ENCODE data around the gene ARMCX6.
"Not testable (repeated sequence)": the region's sequence is repeated elsewhere in the genome, so short reads cannot be mapped to it uniquely, and the experiment has no call there.

The ARMCX6 gene

DNA sequence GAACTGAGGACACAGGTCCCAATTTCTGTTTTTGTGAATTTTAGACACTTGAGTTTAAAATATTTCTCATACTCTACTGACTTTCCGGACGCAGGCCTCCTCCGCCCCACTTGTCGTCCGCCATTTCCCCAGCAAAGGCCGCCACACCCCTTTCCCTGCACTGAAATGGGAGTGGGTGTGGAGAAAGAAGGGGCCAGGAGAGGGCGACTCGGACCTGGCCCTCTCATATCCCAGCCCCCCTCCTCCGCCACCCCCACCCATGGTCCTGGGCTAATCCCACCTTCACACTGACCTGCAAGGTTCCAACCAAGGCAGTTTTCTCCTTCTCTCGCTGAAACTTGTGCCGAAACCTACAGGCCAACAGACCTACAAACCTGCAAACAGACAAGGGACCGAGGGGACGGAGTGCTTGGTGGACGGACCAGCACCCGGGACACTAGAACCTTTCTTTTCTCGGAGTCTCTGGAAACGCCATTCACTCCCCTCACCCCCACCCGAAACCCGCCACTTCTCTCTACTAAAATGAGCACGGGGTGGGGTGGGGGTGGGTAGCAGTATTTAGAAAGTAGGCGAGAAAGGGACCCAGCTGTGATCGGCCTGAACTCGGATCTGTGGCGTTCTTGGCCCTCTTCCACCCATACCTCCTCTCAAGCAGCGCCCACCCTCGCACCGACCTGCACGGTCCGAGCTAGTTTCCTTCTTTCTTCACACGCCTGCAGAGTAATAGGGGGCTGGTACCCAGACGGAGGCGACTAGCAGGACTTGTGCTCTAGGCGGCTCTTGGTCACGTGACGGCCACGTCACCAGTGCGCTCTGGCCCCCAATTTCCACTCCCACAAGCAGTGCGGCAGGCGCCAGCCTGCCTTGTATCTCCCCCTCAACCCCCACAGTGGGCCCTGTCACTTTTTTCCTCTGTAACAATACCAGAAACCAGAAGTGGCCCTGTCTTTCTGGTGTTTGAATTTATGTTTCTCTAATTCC, at the start of gene ARMCX6:
Gene ARMCX6, minus strand, starts transcription at position 790 of the 981 bp plus-strand sequence. CDS start 1,380 bp downstream, outside the sequence.
- peak; percentile 63 for DNase-seq

DNA sequence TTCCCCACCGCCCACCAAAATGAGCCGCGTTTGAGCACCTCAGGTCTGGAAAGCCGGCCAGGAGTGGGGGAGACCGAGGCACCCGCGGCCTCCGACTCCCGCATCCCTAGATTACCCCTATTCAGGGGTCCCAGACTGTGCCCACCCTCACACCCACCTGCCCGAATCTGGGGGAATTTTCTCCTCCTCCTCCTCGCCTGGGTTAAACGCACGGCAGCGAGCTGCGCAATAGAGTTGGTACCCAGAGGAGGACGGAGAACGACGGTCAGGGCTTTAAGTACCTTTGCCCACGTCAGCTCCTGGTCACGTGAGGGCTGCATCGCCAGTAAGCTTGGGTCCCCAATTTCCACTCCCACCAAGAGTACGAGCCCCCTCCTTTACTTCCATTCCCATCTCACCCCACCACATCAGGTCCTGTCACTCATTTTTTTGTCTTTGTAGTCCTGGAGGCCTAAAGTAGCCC, 41.8 kb upstream of the ARMCX6 start, which contains the start of gene ARMCX2:
Gene ARMCX2, minus strand, starts transcription at position 250 of the 463 bp plus-strand sequence. CDS start 2,262 bp downstream, outside the sequence.
- no peak for DNase-seq

DNA sequence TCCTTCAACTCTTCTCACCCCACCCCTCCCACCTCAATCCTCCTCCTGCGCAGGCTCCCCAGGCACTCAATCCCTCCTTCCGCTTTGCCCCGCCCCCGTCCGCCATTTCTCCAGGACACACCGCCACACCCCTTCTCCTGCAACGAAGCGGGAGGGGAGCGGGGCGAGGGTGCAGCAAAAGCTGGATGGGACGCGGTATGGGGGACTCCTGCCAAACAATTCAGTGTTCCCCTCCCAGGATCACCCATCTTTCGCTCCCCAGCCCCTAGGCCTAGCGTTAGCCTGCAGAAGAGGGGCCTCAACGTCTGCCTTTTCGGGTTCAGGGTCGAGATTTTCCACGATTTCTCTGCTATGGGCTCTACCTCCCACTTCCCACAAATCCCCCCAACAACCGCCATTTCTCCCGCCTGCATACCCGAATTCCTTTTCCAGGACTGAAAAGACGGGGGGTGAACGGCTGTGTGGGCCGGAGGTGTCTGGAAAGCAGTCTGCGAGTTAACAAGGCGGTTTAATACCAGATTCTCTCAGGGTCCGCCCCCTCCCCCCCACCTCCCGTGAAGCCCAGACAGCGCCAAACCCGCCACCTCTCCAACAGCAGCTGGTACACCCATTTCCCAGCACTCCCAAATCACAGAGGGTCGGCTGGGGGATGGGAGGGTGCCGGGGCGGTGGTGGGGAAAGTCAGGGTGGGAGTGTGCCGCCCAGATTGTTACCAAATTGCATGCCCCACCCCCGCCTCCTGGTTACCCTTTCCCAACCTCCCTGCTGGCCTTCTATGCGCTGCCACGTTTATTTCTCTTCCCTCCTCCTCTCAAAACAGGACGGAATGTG, 41.1 kb upstream of the ARMCX6 start:
- peak; percentile 51 to 55 for DNase-seq

DNA sequence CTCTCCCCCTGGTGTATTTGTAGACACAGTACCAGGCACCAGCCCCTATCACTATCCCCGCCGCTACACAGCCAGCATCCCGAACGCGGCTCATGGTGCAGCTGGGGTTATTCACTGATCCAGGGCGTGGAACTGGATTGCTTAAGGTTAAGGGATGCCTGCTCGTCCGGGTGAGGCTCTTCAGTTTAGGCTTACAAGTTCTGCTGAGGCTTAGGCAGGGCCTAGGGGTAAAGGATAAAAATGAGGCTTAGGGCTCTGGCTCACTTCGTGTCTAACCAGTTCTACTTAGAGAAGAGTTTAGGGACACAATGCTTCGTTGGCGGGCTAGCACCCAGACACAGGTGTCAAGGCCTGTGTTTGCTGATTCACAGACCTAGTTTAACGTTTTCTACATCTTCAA, 39.7 kb upstream of the ARMCX6 start:
- DNase-seq: no peak

DNA sequence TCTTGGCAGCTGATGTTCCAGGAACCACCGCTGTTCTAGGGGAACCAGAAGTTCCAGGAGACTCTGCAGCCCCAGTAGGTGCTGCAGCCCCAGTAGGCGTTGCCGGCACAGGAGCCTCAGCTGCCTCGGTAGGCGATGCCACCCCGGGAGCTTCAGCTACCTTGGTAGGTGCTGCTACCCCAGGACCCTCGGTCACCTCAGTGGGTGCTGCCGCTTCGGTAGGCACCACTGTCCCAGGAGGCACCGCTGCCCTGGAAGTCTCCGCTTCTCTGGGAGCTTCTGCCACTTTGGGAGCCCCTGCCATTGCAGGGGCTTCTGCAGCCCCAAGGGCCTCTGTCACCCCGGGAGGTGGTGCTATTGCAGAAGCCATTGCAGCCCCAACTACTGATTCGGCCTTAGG, 39.0 kb upstream of the ARMCX6 start:
- no peak for DNase-seq

DNA sequence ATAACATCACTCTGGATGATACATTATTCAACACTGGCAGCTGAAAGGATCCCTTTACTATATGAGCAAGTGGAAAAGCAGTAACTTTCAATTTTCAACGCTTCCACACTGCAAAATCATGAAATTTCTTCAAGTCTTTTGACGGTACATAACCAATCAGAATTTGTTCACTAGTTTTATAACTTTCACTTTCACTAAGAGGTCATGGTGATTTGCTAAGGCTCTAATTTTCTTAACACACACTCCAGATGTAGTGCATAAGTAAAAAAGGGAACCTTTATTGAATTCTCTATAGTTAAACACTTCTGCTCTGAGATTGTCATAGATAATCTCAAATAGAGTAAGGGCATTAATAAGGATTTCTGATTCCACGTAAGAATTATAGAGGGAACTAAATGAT, 37.7 kb upstream of the ARMCX6 start:
- DNase-seq: no peak

DNA sequence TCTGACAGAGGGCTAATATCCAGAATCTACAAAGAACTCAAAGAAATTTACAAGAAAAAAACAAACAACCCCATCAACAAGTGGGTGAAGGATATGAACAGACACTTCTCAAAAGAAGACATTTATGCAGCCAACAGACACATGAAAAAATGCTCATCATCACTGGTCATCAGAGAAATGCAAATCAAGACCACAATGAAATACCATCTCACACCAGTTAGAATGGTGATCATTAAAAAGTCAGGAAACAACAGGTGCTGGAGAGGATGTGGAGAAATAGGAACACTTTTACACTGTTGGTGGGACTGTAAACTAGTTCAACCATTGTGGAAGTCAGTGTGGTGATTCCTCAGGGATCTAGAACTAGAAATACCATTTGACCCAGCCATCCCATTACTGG, 29.9 kb upstream of the ARMCX6 start:
- not testable (repeated sequence) for DNase-seq

DNA sequence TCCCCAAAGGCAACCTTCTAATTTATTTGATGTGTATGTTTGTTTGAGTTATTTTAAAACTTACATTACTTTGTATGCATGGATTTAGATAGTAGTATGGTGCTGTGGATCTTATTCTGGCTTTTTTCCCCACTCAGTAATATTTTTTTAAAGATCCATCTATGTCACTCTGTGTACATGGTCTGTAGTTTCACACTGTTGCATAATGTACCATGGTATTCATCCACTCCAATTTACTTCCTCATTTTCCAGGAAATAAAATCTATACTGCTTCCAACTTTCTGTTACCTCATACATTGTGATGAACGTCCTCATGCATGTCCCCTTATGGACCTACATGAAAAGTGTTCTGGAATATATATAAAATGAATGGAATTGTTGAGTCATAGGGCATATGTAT, 24.3 kb upstream of the ARMCX6 start:
- DNase-seq: no peak

DNA sequence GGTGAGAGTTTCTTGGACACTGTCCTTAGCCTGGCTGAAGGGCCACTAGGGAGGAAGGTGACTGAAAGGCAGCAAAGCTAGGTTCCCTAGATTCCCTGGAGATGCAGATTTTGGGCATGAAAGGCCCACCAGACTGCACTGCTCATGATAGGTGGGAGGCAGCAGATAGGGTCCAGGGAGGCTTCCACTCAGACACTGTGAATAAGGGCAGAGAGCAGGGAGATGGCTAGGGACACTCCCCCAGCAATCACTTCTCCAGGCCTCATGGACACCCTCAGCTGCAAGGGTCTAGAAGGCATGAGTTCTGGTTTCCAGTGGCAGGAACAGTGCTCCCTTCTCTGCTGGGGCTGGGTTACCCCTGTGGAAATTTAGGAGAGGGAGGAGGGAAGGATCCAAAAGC, 21.8 kb upstream of the ARMCX6 start:
- DNase-seq: no peak

DNA sequence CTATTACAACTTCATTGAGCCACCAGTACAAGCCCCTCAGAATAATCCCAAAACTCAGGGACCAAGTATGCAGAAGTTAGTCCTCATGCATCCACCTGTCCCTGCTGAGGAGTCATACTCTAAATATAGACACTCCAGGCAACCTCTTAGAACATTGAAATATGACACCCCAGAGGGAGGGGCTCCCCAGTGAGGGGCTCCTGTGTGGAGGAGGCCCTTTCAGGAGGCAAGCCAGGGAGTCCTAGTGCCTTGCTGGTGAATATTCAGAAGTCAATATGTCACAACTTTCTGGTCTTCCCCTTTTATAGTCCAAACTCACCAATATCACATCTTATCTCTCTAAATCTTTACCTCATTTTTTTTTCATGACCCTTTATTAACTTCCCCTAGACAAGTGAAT, 1.6 kb upstream of the ARMCX6 start:
- DNase-seq: no peak

DNA sequence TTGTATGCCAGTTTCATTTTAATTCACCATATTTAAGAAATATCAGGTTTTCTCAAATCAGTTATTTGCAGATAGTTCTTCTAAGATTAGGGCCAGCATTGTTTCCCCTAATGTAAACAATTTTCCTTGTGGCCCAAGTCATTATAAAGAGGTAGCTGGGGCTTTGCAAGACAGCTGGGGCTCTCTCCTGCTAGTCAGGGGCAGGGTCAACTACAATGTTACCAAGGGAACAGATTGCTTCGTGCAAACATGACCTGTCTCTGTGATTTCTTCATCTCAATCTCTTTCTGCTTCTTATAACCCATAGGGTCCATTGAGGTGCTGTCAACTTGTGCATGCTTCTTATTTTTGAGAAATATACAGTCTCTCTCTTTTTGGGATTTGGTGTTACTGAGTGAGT, 12.1 kb downstream of the ARMCX6 start:
- DNase-seq: no peak

DNA sequence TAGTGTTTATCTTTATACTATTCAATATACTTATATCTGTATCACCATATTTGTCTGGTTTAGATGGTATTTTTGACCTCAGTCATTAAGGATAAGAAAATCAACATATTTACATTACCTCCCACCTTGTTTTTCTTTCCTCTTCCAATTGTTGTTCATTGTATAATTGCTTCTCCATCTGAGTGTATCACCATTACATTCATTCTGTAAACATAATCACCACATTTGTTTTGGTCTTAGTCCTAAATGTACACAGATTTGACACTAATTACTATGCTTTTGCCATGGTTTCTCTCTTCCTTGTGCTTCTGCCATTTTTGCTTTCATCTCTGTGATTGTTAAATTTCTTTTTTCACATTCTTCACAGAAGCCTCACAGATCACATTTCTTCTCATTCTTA, 12.7 kb downstream of the ARMCX6 start:
- no peak for DNase-seq

DNA sequence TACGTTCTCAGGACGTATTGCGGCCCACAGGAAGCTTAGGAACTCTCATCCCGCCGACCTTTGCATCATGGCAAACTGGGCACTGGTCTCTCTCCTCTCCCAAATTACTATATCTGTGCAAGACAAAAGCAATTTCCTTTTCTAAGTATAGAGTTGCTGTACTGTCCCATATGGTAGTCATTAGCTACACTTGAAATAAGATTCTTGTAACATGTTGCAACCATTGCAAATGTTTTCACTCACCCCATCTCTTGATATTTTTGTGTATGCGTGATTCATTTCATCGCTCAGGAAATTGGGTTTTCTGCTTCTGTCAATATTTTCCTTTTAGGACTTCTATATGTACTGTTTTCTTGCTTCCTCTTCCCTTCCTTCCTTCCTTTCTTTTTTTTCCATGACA, 15.7 kb downstream of the ARMCX6 start:
- no peak for DNase-seq

DNA sequence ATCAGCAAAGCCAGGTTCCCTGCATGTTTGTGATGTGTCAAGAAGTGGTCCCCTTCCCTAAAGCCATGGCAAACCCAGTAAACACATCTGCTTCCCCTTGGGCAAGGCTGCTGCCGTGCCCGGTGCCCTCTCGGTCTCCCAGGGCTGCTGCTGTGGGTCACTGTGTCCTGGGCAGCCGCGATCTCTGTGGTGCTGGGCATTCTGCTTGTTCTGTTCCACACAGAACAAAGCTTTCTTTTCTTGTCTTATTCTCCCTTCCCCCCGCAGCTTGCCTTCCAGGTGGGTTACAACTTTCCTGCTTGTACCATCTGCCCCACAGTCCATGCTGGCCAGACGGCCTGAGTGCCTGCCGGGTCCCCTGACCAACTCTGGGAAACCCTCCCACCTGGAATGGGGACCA, 18.2 kb downstream of the ARMCX6 start:
- not testable (repeated sequence) for DNase-seq

DNA sequence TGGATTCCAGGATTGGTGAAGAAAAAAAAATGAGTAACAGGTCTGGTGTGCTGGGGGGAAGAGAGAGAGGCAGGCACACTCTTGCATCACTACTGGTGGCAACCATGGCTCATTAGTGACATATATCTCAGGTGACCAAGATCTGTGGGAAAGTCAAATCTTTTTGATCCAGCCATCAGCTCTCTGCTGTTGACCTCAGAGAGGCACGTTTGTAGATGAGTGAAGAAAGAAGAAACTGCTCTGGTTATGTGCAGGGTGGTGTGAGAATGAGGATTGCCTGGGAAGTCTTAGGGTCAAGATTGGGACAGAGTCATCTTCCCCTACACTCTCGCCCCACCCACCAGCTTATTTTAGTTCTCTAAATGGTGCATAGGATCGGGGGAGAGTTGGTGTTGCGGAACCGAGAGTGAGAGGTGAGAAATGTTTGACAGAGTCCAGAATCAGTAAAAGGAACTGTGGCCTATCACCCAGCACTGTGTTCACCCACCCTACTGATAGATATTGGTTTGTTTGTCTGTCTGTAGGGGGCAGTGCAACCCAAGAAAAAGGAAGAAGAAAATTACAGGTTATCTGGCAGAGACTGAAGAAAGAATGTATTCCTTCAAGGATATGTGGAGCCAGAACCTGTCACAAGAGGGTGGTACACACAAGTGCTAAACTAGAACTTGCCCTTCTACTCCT, 21.9 kb downstream of the ARMCX6 start:
- no peak for DNase-seq

Data from activated CD4-positive, alpha-beta T cell treated with anti-CD3 and anti-CD28 coated beads, Interleukin-2, amount 50 U/mL, for 4 hours (primary cell).